NCI-H82 (cell line): ENCODE measurements around the gene TRAPPC2.

Experiments
- DNase-seq: peaks from one replicate; lab custom pipeline; 2025; lab: John Stamatoyannopoulos, UW

The TRAPPC2 gene

GRCh38 chrX:13669246-13669737 is 65.1 kb downstream of the TRAPPC2 start:
- no peak for DNase-seq

- no peak for DNase-seq
These were observed 66.5 kb downstream of the TRAPPC2 start for GRCh38 chrX:13667919-13668318.

GRCh38 chrX:13666836-13667235 is 67.6 kb downstream of the TRAPPC2 start:
- no peak for DNase-seq

- DNase-seq, result no peak
These were observed 70.4 kb downstream of the TRAPPC2 start for GRCh38 chrX:13664020-13664419.

GRCh38 chrX:13662355-13662791 is 72.0 kb downstream of the TRAPPC2 start:
- no peak for DNase-seq
